ENCODE data around the gene SYTL4.

GRCh38 chrX:100731441-100732281 is at the start of gene SYTL4:
- TF ChIP-seq EP300 (IDR thresholded peaks at IDR 0.05) (peak in 1 of 2 donors; percentile 20), POLR2A (IDR thresholded peaks at IDR 0.05) (peak in 1 of 2 donors; percentile 26)
